Measurements from ENCODE around the gene PANX2.

GRCh38 chr22:50153056-50153755 is 17.3 kb upstream of the PANX2 start:
- TF ChIP-seq, protein P1, sequence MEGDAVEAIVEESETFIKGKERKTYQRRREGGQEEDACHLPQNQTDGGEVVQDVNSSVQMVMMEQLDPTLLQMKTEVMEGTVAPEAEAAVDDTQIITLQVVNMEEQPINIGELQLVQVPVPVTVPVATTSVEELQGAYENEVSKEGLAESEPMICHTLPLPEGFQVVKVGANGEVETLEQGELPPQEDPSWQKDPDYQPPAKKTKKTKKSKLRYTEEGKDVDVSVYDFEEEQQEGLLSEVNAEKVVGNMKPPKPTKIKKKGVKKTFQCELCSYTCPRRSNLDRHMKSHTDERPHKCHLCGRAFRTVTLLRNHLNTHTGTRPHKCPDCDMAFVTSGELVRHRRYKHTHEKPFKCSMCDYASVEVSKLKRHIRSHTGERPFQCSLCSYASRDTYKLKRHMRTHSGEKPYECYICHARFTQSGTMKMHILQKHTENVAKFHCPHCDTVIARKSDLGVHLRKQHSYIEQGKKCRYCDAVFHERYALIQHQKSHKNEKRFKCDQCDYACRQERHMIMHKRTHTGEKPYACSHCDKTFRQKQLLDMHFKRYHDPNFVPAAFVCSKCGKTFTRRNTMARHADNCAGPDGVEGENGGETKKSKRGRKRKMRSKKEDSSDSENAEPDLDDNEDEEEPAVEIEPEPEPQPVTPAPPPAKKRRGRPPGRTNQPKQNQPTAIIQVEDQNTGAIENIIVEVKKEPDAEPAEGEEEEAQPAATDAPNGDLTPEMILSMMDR (IDR thresholded peaks at IDR 0.05) = no peak
- TF ChIP-seq EP300 (IDR thresholded peaks at IDR 0.05) = no peak
